Stimulated activated naive CD4-positive, alpha-beta T cell treated with Interleukin-2 at 50 U/mL for 16 hours (primary cell): ENCODE results near the gene CMPK2.

Source experiments
- DNase-seq: peaks from one replicate; lab custom pipeline; 2025; lab: John Stamatoyannopoulos, UW

The CMPK2 gene

DNA sequence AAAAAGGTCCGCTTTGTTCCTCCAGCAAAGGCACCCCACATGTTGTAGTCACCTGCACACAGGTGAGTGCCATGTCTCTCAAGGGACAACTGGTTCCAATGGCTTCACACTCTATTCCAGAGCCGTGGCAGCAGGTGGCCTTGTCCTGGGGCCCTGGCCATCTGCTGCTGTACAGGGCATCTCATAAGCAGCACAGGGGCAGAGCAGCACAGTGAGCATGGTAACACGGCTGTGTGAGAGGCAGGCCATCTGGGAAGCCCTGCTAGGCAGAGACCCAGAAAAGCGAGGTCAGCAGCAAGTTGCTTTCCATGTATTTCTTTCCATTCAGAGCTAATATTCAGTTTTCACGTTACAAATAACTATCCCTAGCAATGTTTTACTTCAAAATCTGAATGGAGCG lies 54.7 kb downstream of the CMPK2 start:
- no peak for DNase-seq

DNA sequence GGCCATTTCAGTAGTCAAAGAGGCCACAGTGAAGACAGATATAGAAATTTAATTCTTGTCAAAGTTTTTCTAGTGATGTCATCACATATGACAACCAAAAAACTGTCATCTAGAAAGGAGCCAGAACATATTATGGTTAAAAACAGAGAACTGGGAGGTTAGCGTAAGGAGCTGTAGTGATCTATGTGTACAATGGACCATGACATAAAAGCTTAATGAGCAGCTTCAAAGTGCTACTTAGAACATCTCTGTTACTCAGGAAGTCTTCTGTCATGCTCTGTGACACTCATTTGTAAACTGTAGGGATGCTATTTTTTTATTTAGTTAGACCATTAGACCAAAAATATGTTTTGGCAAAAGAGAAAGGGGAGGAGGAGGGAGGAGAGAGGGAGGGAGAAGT lies 57.3 kb downstream of the CMPK2 start:
- DNase-seq, result no peak

DNA sequence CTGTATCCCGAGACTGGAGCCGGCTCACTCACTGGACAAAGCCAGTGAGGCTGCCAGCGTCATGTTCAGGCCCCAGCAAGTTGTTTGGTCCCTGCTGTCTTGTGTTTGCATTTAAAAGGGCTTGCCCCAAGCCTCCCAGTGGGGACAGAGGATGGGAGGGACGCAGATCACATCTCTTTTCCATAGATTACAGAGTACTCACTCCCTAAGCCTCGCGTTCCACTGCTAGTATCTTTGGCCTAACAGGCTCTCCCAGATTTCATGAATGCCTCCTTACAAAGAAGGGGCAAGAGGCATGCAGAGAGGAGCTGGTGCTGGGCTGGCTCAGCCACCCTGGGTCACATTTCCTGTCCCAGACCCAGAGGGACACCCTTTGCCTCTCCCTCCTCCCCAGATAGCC lies 59.1 kb downstream of the CMPK2 start:
- no peak for DNase-seq

DNA sequence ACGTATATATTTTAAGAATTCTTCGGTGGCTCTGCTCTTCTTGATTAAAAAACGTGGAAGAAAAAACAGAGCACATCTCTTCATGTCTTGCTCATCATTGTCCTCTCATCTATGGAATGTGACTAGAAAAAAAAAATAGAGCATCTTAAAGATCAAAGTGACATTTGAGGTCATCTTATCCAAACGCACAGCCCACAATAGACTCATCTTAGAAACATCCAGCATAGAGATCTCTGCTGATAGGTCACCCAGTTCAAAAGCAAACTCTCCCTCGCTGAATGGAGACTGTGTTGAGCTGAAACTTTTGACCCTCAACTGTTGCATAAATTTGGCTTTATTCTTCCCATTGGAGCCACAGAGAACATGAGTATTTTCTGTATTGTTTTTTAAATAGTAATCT lies 65.2 kb downstream of the CMPK2 start:
- DNase-seq, result no peak
